PC-9 (cell line): ENCODE results near the gene IQCB1.

Source experiments
- EZH2 ChIP-seq: fragments of 200-600 bp; sonication (generic); IDR thresholded peaks from 2 replicates; pipeline ENCODE4 v1.8.0; 2017; ENCODE audit warnings: antibody characterized with exemption, low read depth
- TF ChIP-seq, protein P1 (sequence below): fragments of 200-600 bp; sonication (generic); conservative IDR thresholded peaks from 2 replicates; pipeline ENCODE4 v1.6.1; 2017; ENCODE audit warnings: mixed run types, antibody characterized with exemption, mild to moderate bottlenecking, moderate library complexity

DNA sequence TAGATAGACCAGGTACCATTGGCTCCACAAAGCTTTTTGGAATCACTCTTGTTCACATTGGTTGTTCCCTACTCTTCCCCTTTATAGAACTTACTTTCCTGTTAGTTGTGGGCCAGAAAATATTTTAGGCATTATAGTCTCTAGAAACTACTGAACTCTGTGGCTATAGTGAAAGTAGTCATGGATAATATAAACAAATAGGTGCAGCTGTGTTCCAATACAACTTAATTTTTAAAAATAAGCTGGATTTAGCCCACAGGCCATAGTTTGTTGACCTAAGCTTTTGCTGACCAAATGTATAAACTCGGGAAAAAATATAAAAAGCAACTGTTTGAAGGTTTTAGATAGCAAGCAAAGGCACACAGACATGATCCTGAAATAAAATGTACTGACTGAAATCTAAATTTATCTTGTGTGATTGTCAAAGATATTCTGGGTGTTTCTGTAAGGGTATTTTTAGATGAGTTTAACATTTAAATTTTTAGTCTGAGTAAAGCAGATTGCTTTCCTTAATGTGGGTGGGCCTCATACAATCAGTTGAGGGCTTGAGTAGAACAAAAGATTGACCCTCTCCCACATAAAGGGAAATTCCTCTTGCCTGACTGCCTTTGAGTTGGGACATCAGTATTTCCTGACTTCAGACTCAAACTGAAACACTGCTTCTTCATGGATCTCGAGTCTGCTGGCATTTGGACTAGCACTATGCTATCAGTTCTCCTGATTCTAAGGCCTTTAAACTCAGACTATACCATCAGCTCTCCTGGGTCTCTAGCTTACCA, 13.2 kb downstream of the IQCB1 start:
- TF ChIP-seq, protein P1, sequence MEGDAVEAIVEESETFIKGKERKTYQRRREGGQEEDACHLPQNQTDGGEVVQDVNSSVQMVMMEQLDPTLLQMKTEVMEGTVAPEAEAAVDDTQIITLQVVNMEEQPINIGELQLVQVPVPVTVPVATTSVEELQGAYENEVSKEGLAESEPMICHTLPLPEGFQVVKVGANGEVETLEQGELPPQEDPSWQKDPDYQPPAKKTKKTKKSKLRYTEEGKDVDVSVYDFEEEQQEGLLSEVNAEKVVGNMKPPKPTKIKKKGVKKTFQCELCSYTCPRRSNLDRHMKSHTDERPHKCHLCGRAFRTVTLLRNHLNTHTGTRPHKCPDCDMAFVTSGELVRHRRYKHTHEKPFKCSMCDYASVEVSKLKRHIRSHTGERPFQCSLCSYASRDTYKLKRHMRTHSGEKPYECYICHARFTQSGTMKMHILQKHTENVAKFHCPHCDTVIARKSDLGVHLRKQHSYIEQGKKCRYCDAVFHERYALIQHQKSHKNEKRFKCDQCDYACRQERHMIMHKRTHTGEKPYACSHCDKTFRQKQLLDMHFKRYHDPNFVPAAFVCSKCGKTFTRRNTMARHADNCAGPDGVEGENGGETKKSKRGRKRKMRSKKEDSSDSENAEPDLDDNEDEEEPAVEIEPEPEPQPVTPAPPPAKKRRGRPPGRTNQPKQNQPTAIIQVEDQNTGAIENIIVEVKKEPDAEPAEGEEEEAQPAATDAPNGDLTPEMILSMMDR: no peak
- no peak for TF ChIP-seq EZH2
